Suprapubic skin (tissue), 4 donors: ENCODE measurements around the gene SIKE1. TPM values are rescaled to one million over a fixed set of nuclear protein-coding genes. Genes with fewer than 3 reads are reported as not detected.

Source experiments
- DNase-seq, 2 donors: peaks; one replicate each; pipeline ENCODE4 v3.0.0-alpha.2; 2019; ENCODE audit warnings: low spot score in 2 of 2
- H3K27ac ChIP-seq: fragments of 200-600 bp; sonication (generic); one replicate; pipeline ENCODE4 v1.5.1; 2019
- H3K27me3 ChIP-seq: fragments of 200-600 bp; sonication (generic); one replicate; pipeline ENCODE4 v1.5.1; 2019
- H3K36me3 ChIP-seq: fragments of 200-600 bp; sonication (generic); one replicate; pipeline ENCODE4 v1.5.1; 2019
- H3K4me1 ChIP-seq: fragments of 200-600 bp; sonication (generic); one replicate; pipeline ENCODE4 v1.5.1; 2019
- H3K4me3 ChIP-seq: fragments of 200-600 bp; sonication (generic); one replicate; pipeline ENCODE4 v1.5.1; 2019; ENCODE audit warnings: mild to moderate bottlenecking
- H3K9me3 ChIP-seq: fragments of 200-600 bp; sonication (generic); one replicate; pipeline ENCODE4 v1.5.1; 2019
- EP300 ChIP-seq: sonication (generic); formaldehyde crosslinking; IDR thresholded peaks from one replicate; pipeline ENCODE4 v1.6.1; 2017; ENCODE audit warnings: antibody characterized with exemption
- POLR2A ChIP-seq, 2 donors: fragments of 450-650 bp; IDR thresholded peaks; one replicate each; pipeline ENCODE4 v1.6.1; 2017; ENCODE audit warnings: antibody characterized with exemption in 2 of 2, mild to moderate bottlenecking in 2 of 2, moderate library complexity in 2 of 2
- POLR2AphosphoS5 ChIP-seq, 3 donors: sonication (generic); formaldehyde crosslinking; IDR thresholded peaks; one replicate each; pipeline ENCODE4 v1.6.1; 2017; ENCODE audit warnings: antibody characterized with exemption in 3 of 3
- WGBS: methylation state at CpG from one replicate; pipeline ENCODE4 v1.1.5; 2018; 5-methylcytosine and 5-hydroxymethylcytosine counted together
- total RNA-seq, 4 donors: library from RNA; depleted of rRNA; stranded (reverse); fragments of >200 nt; gene quantifications; one replicate each; pipeline ENCODE4 v1.1.0, GENCODE V29; 2016
- TF ChIP-seq, protein P1 (sequence below), 2 donors: fragments of 200-600 bp in 1 of 2; fragments of 450-650 bp in 1 of 2; sonication (generic) in 1 of 2; IDR thresholded peaks; one replicate each; pipeline ENCODE4 v1.5.1; 2016 to 2019; ENCODE audit warnings: antibody characterized with exemption in 2 of 2, mild to moderate bottlenecking in 1 of 2, moderate library complexity in 1 of 2

SIKE1 gene
- total RNA-seq, 4 donors from 2014 or later = 44.0 to 70.1 (median 54.0) TPM

DNA sequence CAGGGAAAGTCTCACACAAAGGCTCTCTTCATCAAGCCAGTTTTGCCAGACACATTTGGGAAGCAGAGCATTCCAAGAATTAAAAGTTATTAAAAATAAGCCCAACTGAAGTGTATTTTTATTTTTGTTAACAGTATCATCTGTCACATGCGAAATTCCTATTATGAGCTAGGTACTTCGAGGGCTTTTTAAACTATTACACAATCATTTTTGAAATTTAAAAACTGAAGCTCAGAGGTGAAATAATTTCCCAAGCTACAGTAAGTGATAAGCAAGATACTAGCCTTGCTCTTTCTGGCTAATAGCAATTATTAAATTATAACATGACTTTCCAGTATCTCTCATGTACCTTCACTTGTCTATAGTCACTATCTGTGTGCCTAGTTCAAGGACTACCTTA, 51.9 kb downstream of the SIKE1 start:
- DNase-seq = no peak
- Histone ChIP-seq H3K27me3 (no peaks in the 10 kb centered on the region), H3K36me3 (peaks cover 93% of the 10 kb centered on the region), H3K9me3 (no peaks in the 10 kb centered on the region), H3K4me1 (no peaks in the 10 kb centered on the region), H3K4me3 (no peak overlapping the region), H3K27ac (no peak overlapping the region)
- 85% methylated on average over 2 of the region's 2 CpGs for WGBS
- TF ChIP-seq EP300 = no peak
- no peak for TF ChIP-seq POLR2A (IDR thresholded peaks at IDR 0.05)
- TF ChIP-seq, protein P1, sequence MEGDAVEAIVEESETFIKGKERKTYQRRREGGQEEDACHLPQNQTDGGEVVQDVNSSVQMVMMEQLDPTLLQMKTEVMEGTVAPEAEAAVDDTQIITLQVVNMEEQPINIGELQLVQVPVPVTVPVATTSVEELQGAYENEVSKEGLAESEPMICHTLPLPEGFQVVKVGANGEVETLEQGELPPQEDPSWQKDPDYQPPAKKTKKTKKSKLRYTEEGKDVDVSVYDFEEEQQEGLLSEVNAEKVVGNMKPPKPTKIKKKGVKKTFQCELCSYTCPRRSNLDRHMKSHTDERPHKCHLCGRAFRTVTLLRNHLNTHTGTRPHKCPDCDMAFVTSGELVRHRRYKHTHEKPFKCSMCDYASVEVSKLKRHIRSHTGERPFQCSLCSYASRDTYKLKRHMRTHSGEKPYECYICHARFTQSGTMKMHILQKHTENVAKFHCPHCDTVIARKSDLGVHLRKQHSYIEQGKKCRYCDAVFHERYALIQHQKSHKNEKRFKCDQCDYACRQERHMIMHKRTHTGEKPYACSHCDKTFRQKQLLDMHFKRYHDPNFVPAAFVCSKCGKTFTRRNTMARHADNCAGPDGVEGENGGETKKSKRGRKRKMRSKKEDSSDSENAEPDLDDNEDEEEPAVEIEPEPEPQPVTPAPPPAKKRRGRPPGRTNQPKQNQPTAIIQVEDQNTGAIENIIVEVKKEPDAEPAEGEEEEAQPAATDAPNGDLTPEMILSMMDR (IDR thresholded peaks at IDR 0.05) = no peak
- TF ChIP-seq POLR2AphosphoS5 (IDR thresholded peaks at IDR 0.05) = no peak

DNA sequence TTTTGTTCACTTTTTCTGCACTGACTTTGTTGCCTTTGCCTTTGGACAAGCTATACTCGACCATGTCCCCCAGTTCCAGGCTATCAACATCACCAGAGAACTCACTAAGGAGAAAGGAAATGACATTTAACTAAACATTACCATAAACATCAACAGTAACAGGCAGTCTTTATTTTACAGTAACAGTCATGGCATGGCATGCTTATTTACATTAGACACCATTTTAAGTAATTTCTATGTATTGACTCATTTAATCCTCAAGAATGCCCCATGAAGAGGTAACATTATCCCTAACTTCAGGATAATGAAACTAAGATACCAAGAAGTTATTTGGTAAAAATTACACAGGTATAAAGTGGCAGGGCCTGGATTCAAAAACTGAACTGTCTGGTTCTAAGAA, 55.3 kb downstream of the SIKE1 start:
- H3K4me1 ChIP-seq = no peaks in the 10 kb centered on the region
- H3K27ac ChIP-seq = no peak overlapping the region
- H3K9me3 ChIP-seq = no peaks in the 10 kb centered on the region
- H3K4me3 ChIP-seq = no peak overlapping the region
- peaks cover 99% of the 10 kb centered on the region for H3K36me3 ChIP-seq
- 91% methylated on average over 1 of the region's 1 CpG for WGBS
- TF ChIP-seq POLR2A (IDR thresholded peaks at IDR 0.05) = no peak
- TF ChIP-seq POLR2AphosphoS5 (IDR thresholded peaks at IDR 0.05) = no peak
- TF ChIP-seq EP300 = no peak
- TF ChIP-seq, protein P1 (IDR thresholded peaks at IDR 0.05) = no peak
- no peak for DNase-seq
- H3K27me3 ChIP-seq = no peaks in the 10 kb centered on the region

DNA sequence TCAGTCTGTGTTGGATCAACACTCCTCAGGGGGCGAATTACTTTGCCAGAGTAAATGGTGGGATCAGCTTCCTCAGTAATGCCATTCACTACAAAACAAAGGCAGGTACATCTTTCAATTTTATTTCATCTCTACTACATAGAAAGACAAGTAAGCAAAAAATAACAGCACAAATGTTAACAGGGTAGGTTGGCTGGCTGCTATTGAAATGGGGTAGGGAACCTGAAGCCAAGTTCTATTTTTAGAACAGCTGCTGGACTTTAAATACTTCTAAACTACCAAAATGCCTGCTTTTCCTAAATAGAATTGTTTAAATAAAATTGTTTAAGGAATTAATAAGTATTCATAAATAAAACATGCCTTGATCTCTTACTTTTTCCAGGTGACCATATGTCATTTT, 56.6 kb downstream of the SIKE1 start:
- no peak overlapping the region for H3K4me3 ChIP-seq
- H3K36me3 ChIP-seq = peaks cover 99% of the 10 kb centered on the region
- H3K4me1 ChIP-seq = no peaks in the 10 kb centered on the region
- H3K9me3 ChIP-seq = no peaks in the 10 kb centered on the region
- TF ChIP-seq POLR2A (IDR thresholded peaks at IDR 0.05) = no peak
- TF ChIP-seq POLR2AphosphoS5 (IDR thresholded peaks at IDR 0.05) = no peak
- no peak for TF ChIP-seq EP300
- TF ChIP-seq, protein P1 (IDR thresholded peaks at IDR 0.05) = no peak
- no peak for DNase-seq
- 100% methylated on average over 1 of the region's 1 CpG for WGBS
- H3K27me3 ChIP-seq = no peaks in the 10 kb centered on the region
- H3K27ac ChIP-seq = no peak overlapping the region

DNA sequence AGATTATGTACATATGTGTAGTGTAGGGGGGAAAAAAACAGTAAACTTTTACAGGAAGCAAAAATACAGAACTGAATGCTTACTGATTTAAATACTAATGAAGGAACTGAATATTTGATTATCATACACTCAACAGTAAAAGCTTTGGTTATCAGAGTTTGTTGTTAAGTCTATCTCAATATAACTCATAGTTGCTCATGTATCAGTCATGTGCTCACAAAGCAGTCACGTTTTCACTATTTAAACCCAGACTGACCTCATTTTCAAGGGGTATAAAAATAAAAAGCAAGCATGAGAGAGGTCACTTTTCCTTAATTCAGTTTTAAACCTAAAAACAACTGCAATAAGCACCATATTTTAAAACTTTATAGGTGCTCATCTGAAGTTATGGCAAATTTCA, 57.0 kb downstream of the SIKE1 start:
- TF ChIP-seq, protein P1 (IDR thresholded peaks at IDR 0.05) = no peak
- TF ChIP-seq POLR2A (IDR thresholded peaks at IDR 0.05) (no peak), EP300 (no peak), POLR2AphosphoS5 (IDR thresholded peaks at IDR 0.05) (no peak)
- no peaks in the 10 kb centered on the region for H3K9me3 ChIP-seq
- no peak for DNase-seq
- H3K4me3 ChIP-seq = no peak overlapping the region
- no peak overlapping the region for H3K27ac ChIP-seq
- H3K4me1 ChIP-seq = no peaks in the 10 kb centered on the region
- H3K36me3 ChIP-seq = peaks cover 99% of the 10 kb centered on the region
- H3K27me3 ChIP-seq = no peaks in the 10 kb centered on the region
- 0% methylated on average over 1 of the region's 1 CpG for WGBS

DNA sequence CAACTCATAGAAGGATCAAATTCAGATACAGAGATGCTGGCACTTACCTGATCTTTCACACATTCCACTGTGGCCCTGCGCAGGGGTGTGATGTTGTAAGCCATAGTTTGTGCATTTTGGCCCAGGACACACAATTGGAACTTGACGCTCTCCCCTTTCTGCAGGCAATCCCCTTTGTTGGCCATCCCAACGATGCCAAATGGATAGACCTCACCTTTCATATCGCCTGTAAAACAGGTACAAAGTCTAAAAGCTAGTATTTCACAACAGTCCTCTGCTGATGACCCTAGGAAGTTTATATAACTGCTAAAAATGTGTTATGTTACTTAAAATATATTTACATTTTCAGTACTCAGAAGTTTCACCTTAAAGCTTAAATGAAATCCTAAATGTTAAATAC, 60.0 kb downstream of the SIKE1 start:
- TF ChIP-seq EP300 (no peak), POLR2A (IDR thresholded peaks at IDR 0.05) (no peak), POLR2AphosphoS5 (IDR thresholded peaks at IDR 0.05) (no peak)
- TF ChIP-seq, protein P1 (IDR thresholded peaks at IDR 0.05) = no peak
- DNase-seq = no peak
- Histone ChIP-seq H3K27me3 (no peaks in the 10 kb centered on the region), H3K9me3 (no peaks in the 10 kb centered on the region), H3K4me3 (no peak overlapping the region), H3K4me1 (peaks cover 11% of the 10 kb centered on the region), H3K36me3 (peaks cover 78% of the 10 kb centered on the region), H3K27ac (no peak overlapping the region)
- 93% methylated on average over 4 of the region's 4 CpGs for WGBS

Other genes starting within 250 kb of the SIKE1 start
- gene BCAS2, start 199.1 kb downstream of the SIKE1 start, total RNA-seq = 10 to 100 TPM; 30.6 to 43.4 (median 36.0) TPM
- gene DENND2C, start 110.6 kb downstream of the SIKE1 start, total RNA-seq = 10 to 100 TPM; 33.6 to 60.9 (median 53.6) TPM
- gene AMPD1, start 85.1 kb downstream of the SIKE1 start, total RNA-seq = not detected
- gene NRAS, start 63.9 kb downstream of the SIKE1 start, total RNA-seq = 10 to 100 TPM; 21.8 to 41.1 (median 33.3) TPM
- 100 to 1,000 TPM; 380 to 742 (median 660) TPM for gene CSDE1, start 22.7 kb downstream of the SIKE1 start, total RNA-seq
- under 1 TPM in 1 of 4 donors, not detected in 3; 0.13 TPM for gene SYCP1, start 74.2 kb upstream of the SIKE1 start, total RNA-seq
- gene TSHB, start 249.1 kb upstream of the SIKE1 start, total RNA-seq = not detected